H9 (cell line): ENCODE data around the gene ALG14. TPM values are rescaled to one million over a fixed set of nuclear protein-coding genes. Genes with fewer than 3 reads are reported as not detected.

Experiments
- DNase-seq: peaks from one replicate; pipeline ENCODE4 v3.0.0-alpha.2; 2017
- H2AFZ ChIP-seq: one replicate; pipeline ENCODE4 v1.6.1; 2013; ENCODE audit warnings: mild to moderate bottlenecking, low read length, control low read depth, moderate library complexity
- H2AK5ac ChIP-seq: 2 replicates; pipeline ENCODE4 v1.6.1; 2013; ENCODE audit warnings: low read length, control low read depth, mixed read lengths; ENCODE audit not compliant: insufficient read length
- H2BK120ac ChIP-seq: one replicate; pipeline ENCODE4 v1.6.1; 2013; ENCODE audit warnings: low read depth, mild to moderate bottlenecking, low read length, control low read depth, inconsistent platforms; ENCODE audit not compliant: poor library complexity, severe bottlenecking
- H2BK12ac ChIP-seq: 2 replicates; pipeline ENCODE4 v1.6.1; 2013; ENCODE audit warnings: low read length, control low read depth, mixed read lengths, low read depth; ENCODE audit not compliant: insufficient read length
- H2BK15ac ChIP-seq: 2 replicates; pipeline ENCODE4 v1.6.1; 2013; ENCODE audit warnings: low read depth, low read length, control low read depth
- H2BK20ac ChIP-seq: one replicate; pipeline ENCODE4 v1.6.1; 2013; ENCODE audit warnings: low read depth, mild to moderate bottlenecking, low read length, control low read depth, inconsistent platforms; ENCODE audit not compliant: poor library complexity, severe bottlenecking
- H2BK5ac ChIP-seq: 2 replicates; pipeline ENCODE4 v1.6.1; 2013; ENCODE audit warnings: low read length, control low read depth, mixed read lengths; ENCODE audit not compliant: insufficient read length
- H3K14ac ChIP-seq: 2 replicates; pipeline ENCODE4 v1.6.1; 2013; ENCODE audit warnings: low read length, control low read depth; ENCODE audit not compliant: insufficient read depth
- H3K18ac ChIP-seq: 2 replicates; pipeline ENCODE4 v1.6.1; 2013; ENCODE audit warnings: low read depth, mild to moderate bottlenecking, mixed read lengths, low read length, control low read depth; ENCODE audit not compliant: insufficient read length
- H3K23ac ChIP-seq: 2 replicates; pipeline ENCODE4 v1.6.1; 2013; ENCODE audit warnings: low read length, control low read depth, mixed read lengths, low read depth; ENCODE audit not compliant: insufficient read length
- H3K23me2 ChIP-seq: 2 replicates; pipeline ENCODE4 v1.6.1; 2013; ENCODE audit warnings: low read depth, mild to moderate bottlenecking, mixed read lengths, low read length, control low read depth; ENCODE audit not compliant: insufficient read length, poor library complexity, severe bottlenecking
- H3K27ac ChIP-seq: 2 replicates; pipeline ENCODE4 v1.5.1; 2013; ENCODE audit warnings: low read length, control low read depth, mixed read lengths, low read depth; ENCODE audit not compliant: insufficient read length
- H3K27me3 ChIP-seq: 2 replicates; pipeline ENCODE4 v1.6.1; 2013; ENCODE audit warnings: low read length, control low read depth, inconsistent platforms; ENCODE audit not compliant: insufficient read depth
- H3K4ac ChIP-seq: 2 replicates; pipeline ENCODE4 v1.6.1; 2013; ENCODE audit warnings: low read depth, mild to moderate bottlenecking, control low read depth, inconsistent platforms, low read length, moderate library complexity
- H3K4me1 ChIP-seq: 2 replicates; pipeline ENCODE4 v1.6.1; 2013; ENCODE audit warnings: low read length, control low read depth, inconsistent platforms; ENCODE audit not compliant: insufficient read depth
- H3K4me2 ChIP-seq: 2 replicates; pipeline ENCODE4 v1.6.1; 2013; ENCODE audit warnings: low read length, control low read depth, mixed read lengths; ENCODE audit not compliant: insufficient read length, insufficient read depth
- H3K56ac ChIP-seq: 2 replicates; pipeline ENCODE4 v1.6.1; 2013; ENCODE audit warnings: low read depth, mild to moderate bottlenecking, mixed read lengths, low read length, control low read depth; ENCODE audit not compliant: insufficient read length
- H3K79me1 ChIP-seq: 2 replicates; pipeline ENCODE4 v1.6.1; 2013; ENCODE audit warnings: low read depth, mild to moderate bottlenecking, moderate library complexity, low read length, control low read depth, inconsistent platforms; ENCODE audit not compliant: insufficient read depth, poor library complexity, severe bottlenecking
- H3K79me2 ChIP-seq: 2 replicates; pipeline ENCODE4 v1.6.1; 2013; ENCODE audit warnings: low read length, control low read depth, inconsistent platforms; ENCODE audit not compliant: insufficient read depth
- H3K9ac ChIP-seq: 2 replicates; pipeline ENCODE4 v1.6.1; 2013; ENCODE audit warnings: low read length, control low read depth, mixed read lengths; ENCODE audit not compliant: insufficient read length; ENCODE audit errors: extremely low read depth
- H3K9me3 ChIP-seq: one replicate; pipeline ENCODE4 v1.6.1; 2013; ENCODE audit warnings: low read depth, low read length, inconsistent platforms; ENCODE audit not compliant: control insufficient read depth
- H3T11ph ChIP-seq: one replicate; pipeline ENCODE4 v1.6.1; 2013; ENCODE audit warnings: mild to moderate bottlenecking, low read length, control low read depth, inconsistent platforms
- H4K20me1 ChIP-seq: one replicate; pipeline ENCODE4 v1.6.1; 2013; ENCODE audit not compliant: control insufficient read depth, insufficient read length, insufficient read depth
- H4K5ac ChIP-seq: 2 replicates; pipeline ENCODE4 v1.6.1; 2013; ENCODE audit warnings: low read depth, mild to moderate bottlenecking, mixed read lengths, low read length, control low read depth; ENCODE audit not compliant: insufficient read length
- H4K8ac ChIP-seq: replicated peaks from 2 replicates; pipeline ENCODE4 v1.6.1; 2013; ENCODE audit warnings: low read length, control low read depth, mixed read lengths, low read depth; ENCODE audit not compliant: insufficient read length
- H4K91ac ChIP-seq: 2 replicates; pipeline ENCODE4 v1.6.1; 2013; ENCODE audit warnings: low read depth, mild to moderate bottlenecking, moderate library complexity, mixed read lengths, low read length, control low read depth; ENCODE audit not compliant: insufficient read length
- H3K27ac Mint-ChIP-seq, 3 experiments: 2 replicates in 2 of 3; 3 replicates in 1 of 3; pipeline ENCODE4 v1.8.0; 2020 to 2021; ENCODE audit warnings: mixed read lengths in 3 of 3, mild to moderate bottlenecking in 1 of 3, moderate library complexity in 1 of 3
- H3K27me3 Mint-ChIP-seq: 2 replicates; pipeline ENCODE4 v1.8.0; 2021; ENCODE audit warnings: low read depth, mild to moderate bottlenecking, moderate library complexity, mixed read lengths
- H3K36me3 Mint-ChIP-seq, 3 experiments: 2 replicates in 2 of 3; 3 replicates in 1 of 3; pipeline ENCODE4 v1.8.0; 2020 to 2021; ENCODE audit warnings: low read depth in 3 of 3, mixed read lengths in 3 of 3; ENCODE audit not compliant: insufficient read depth in 1 of 3
- H3K4me1 Mint-ChIP-seq, 2 experiments: 2 replicates each; pipeline ENCODE4 v1.8.0; 2020; ENCODE audit warnings: mixed read lengths in 2 of 2
- H3K4me3 Mint-ChIP-seq, 2 experiments: 2 replicates in 1 of 2; 3 replicates in 1 of 2; pipeline ENCODE4 v1.8.0; 2020 to 2021; ENCODE audit warnings: mild to moderate bottlenecking in 2 of 2, mixed read lengths in 2 of 2, moderate library complexity in 1 of 2
- H3K9me3 Mint-ChIP-seq, 2 experiments: 2 replicates in 1 of 2; 3 replicates in 1 of 2; pipeline ENCODE4 v1.8.0; 2020; ENCODE audit warnings: mild to moderate bottlenecking in 2 of 2, mixed read lengths in 2 of 2, moderate library complexity in 1 of 2
- CTCF ChIP-seq: fragments of 200-600 bp; sonication (generic); conservative IDR thresholded peaks from 3 replicates; pipeline ENCODE4 v1.8.0; 2021; ENCODE audit warnings: antibody characterized with exemption, mild to moderate bottlenecking
- WGBS: extraction: QIAGEN DNeasy Blood & Tissue Kit; methylation state at CpG from one replicate; pipeline ENCODE4 v1.1.7; 2013; ENCODE audit warnings: missing lambda C conversion rate, low lambda C conversion rate, mixed read lengths; ENCODE audit not compliant: insufficient read length; ENCODE audit errors: extremely low coverage; 5-methylcytosine and 5-hydroxymethylcytosine counted together
- total RNA-seq: library from RNA; stranded (reverse); gene quantifications from 2 replicates; pipeline ENCODE4 v1.2.1, GENCODE V29; 2021

Gene ALG14
- total RNA-seq, 1 experiment from 2014 or later, result 2.5 TPM

- Histone ChIP-seq H4K8ac (no peak overlapping the region), H3K14ac (no peak overlapping the region), H3K4ac (no peak overlapping the region), H2BK5ac (no peak overlapping the region), H3T11ph (no peak overlapping the region), H2BK12ac (no peak overlapping the region), H3K79me2 (no peaks in the 10 kb centered on the region), H3K79me1 (no peaks in the 10 kb centered on the region), H4K91ac (no peak overlapping the region), H2BK120ac (no peak overlapping the region), H4K5ac (no peak overlapping the region), H2BK15ac (no peak overlapping the region), H3K18ac (no peak overlapping the region), H3K23me2 (peaks cover 5% of the 10 kb centered on the region), H4K20me1 (no peaks in the 10 kb centered on the region), H2AK5ac (no peak overlapping the region), H3K56ac (no peak overlapping the region), H3K27me3 (no peaks in the 10 kb centered on the region; the same call in 1 of the 2 replicates), H3K9me3 (no peaks in the 10 kb centered on the region), H3K4me2 (no peak overlapping the region), H2AFZ (no peak overlapping the region), H2BK20ac (no peak overlapping the region), H3K23ac (no peak overlapping the region), H3K9ac (no peak overlapping the region), H3K4me1 (no peaks in the 10 kb centered on the region), H3K27ac (no peak overlapping the region)
- TF ChIP-seq CTCF, result no peak
- no peak overlapping the region for H3K4me3 Mint-ChIP-seq
- peak overlapping the region in 1 of 3 experiments; percentile 16; a peak in 1 of 7 replicates for H3K27ac Mint-ChIP-seq
- no CpG with 5 or more reads among the region's 8 CpGs for WGBS
- DNase-seq, result no peak
- no peaks in the 10 kb centered on the region for H3K36me3 Mint-ChIP-seq
- H3K4me1 Mint-ChIP-seq, result peaks cover 18 to 21% of the 10 kb centered on the region in 2 experiments
- peaks cover 14% of the 10 kb centered on the region for H3K27me3 Mint-ChIP-seq
- no peaks in the 10 kb centered on the region for H3K9me3 Mint-ChIP-seq
These were observed 49.5 kb upstream of the ALG14 start for GRCh38 chr1:95122151-95122697.
